GM18951 (cell line): ENCODE results near the gene MIDN.

ENCODE experiments used
- POLR2A ChIP-seq: IDR thresholded peaks from 4 replicates; pipeline ENCODE4 v1.6.1; 2011; ENCODE audit warnings: mild to moderate bottlenecking; ENCODE audit not compliant: insufficient read length, insufficient read depth; ENCODE audit errors: extremely low read depth
- in situ Hi-C: fragments of 300-500 bp; cut with MboI; formaldehyde crosslinking; loops from one replicate; pipeline ENCODE4 v1.12.0; 2022; ENCODE audit warnings: low sequenced_read_pairs, mixed read lengths, inconsistent platforms; ENCODE audit not compliant: unreplicated experiment

Gene MIDN

GRCh38 chr19:1296575-1297271, 48.3 kb downstream of the MIDN start:
- no peak for TF ChIP-seq POLR2A
- in situ Hi-C loops, result no loop called here

- in situ Hi-C loops, result no loop called here
- no peak for TF ChIP-seq POLR2A
Measured at GRCh38 chr19:1298235-1298634, 49.9 kb downstream of the MIDN start.

GRCh38 chr19:1299801-1300200, 51.4 kb downstream of the MIDN start:
- in situ Hi-C loops, result loop anchor here (10.0 kb wide), 1 partner anchor 75 kb away; no protein-coding TSS in a partner anchor
- no peak for TF ChIP-seq POLR2A

- in situ Hi-C loops, result loop anchor here (10.0 kb wide), 1 partner anchor 74 kb away; no protein-coding TSS in a partner anchor
- TF ChIP-seq POLR2A, result no peak
Measured at GRCh38 chr19:1300744-1301490, 52.5 kb downstream of the MIDN start.

- TF ChIP-seq POLR2A, result no peak
Measured at GRCh38 chr19:1302533-1303239, 54.3 kb downstream of the MIDN start.

GRCh38 chr19:1304197-1304924, 56.0 kb downstream of the MIDN start:
- TF ChIP-seq POLR2A, result no peak
- in situ Hi-C loops, result loop anchor here (10.0 kb wide), 1 partner anchor 70 kb away; no protein-coding TSS in a partner anchor

More at GRCh38 chr19:1302533-1303239, 54.3 kb downstream of the MIDN start:
- in situ Hi-C loops, result loop anchor here (10.0 kb wide), 1 partner anchor 72 kb away; no protein-coding TSS in a partner anchor

GRCh38 chr19:1305354-1305753, 57.0 kb downstream of the MIDN start:
- in situ Hi-C loops, result loop anchor here (10.0 kb wide), 1 partner anchor 69 kb away; no protein-coding TSS in a partner anchor

GRCh38 chr19:1307320-1307719, 58.9 kb downstream of the MIDN start:
- no peak for TF ChIP-seq POLR2A
- in situ Hi-C loops, result loop anchor here (10.0 kb wide), 1 partner anchor 67 kb away; no protein-coding TSS in a partner anchor

GRCh38 chr19:1307755-1308303, 59.4 kb downstream of the MIDN start:
- in situ Hi-C loops, result loop anchor here (10.0 kb wide), 1 partner anchor 67 kb away; no protein-coding TSS in a partner anchor

GRCh38 chr19:1308718-1309117, 60.3 kb downstream of the MIDN start:
- in situ Hi-C loops, result loop anchor here (10.0 kb wide), 1 partner anchor 66 kb away; no protein-coding TSS in a partner anchor

More at GRCh38 chr19:1307755-1308303, 59.4 kb downstream of the MIDN start:
- TF ChIP-seq POLR2A, result no peak

More at GRCh38 chr19:1308718-1309117, 60.3 kb downstream of the MIDN start:
- no peak for TF ChIP-seq POLR2A
